ENCODE data around the gene SRRM3. TPM values are rescaled to one million over a fixed set of nuclear protein-coding genes. Genes with fewer than 3 reads are reported as not detected.

Gene SRRM3
- polyA plus RNA-seq, 1 donor (not counting 4 experiments of a cell fraction or from before 2014, with no cell fraction given) = 0.30 TPM

DNA sequence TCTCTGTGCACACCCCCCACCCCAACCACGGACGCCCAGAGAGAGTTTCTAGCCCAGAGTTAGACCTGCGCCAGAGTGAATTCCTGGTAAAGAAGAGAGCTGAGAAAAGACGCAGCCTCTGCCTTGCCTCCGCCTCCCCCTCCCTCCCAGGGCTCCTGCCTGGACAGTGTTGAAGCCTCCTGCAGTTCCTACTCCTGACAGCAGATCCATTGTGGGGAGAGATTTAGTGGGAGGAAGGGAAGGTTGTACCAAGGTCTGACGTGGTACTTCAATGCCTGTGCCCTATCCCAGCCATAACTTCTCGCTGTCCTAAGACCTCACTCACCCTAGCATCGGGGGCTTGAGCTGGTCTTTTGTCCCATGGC, 952 bp downstream of the SRRM3 start:
- Histone ChIP-seq H3K27me3 (ENCODE audit: control insufficient read depth, extremely low read depth, insufficient read depth, low read length) (peaks cover 3% of the 10 kb centered on the region), H3K36me3 (ENCODE audit: control insufficient read depth in 2 of 2, extremely low read depth in 1 of 2, insufficient read depth in 2 of 2, low read length in 2 of 2) (no peaks in the 10 kb centered on the region), H2AFZ (ENCODE audit: control insufficient read depth, low read length) (no peak overlapping the region), H3K27ac (ENCODE audit: control insufficient read depth, insufficient read depth, low read length) (no peak overlapping the region), H3K9me3 (ENCODE audit: control insufficient read depth, low read depth, low read length) (no peaks in the 10 kb centered on the region), H3K4me2 (ENCODE audit: control insufficient read depth, extremely low read depth, insufficient read depth, low read depth, low read length) (no peak overlapping the region), H3K4me3 (ENCODE audit: control insufficient read depth in 2 of 3, extremely low read depth in 1 of 3, insufficient read depth in 2 of 3, low read depth in 1 of 3, low read length in 3 of 3) (no peak overlapping the region), H3K4me1 (ENCODE audit: control insufficient read depth, extremely low read depth, insufficient read depth, low read length) (no peaks in the 10 kb centered on the region), H3K9me1 (ENCODE audit: control insufficient read depth, extremely low read depth, insufficient read depth, low read length) (no peaks in the 10 kb centered on the region), H3K79me2 (ENCODE audit: control insufficient read depth, insufficient read depth, low read length) (no peaks in the 10 kb centered on the region), H4K20me1 (ENCODE audit: control insufficient read depth, extremely low read depth, insufficient read depth, low read length) (no peaks in the 10 kb centered on the region), H3K9ac (ENCODE audit: control insufficient read depth, extremely low read depth, insufficient read depth, low read length) (no peak overlapping the region)
- FAIRE-seq (no peak), DNase-seq (ENCODE audit: low read depth, low spot score) (no peak)
- dilution Hi-C loops (cut with MboI; ENCODE audit: extremely low pct_ligation_motif_present, low sequenced_read_pairs) = loop anchor here (10.0 kb wide), 1 partner anchor 82 kb away; no protein-coding TSS in a partner anchor
- TF ChIP-seq, protein P1, sequence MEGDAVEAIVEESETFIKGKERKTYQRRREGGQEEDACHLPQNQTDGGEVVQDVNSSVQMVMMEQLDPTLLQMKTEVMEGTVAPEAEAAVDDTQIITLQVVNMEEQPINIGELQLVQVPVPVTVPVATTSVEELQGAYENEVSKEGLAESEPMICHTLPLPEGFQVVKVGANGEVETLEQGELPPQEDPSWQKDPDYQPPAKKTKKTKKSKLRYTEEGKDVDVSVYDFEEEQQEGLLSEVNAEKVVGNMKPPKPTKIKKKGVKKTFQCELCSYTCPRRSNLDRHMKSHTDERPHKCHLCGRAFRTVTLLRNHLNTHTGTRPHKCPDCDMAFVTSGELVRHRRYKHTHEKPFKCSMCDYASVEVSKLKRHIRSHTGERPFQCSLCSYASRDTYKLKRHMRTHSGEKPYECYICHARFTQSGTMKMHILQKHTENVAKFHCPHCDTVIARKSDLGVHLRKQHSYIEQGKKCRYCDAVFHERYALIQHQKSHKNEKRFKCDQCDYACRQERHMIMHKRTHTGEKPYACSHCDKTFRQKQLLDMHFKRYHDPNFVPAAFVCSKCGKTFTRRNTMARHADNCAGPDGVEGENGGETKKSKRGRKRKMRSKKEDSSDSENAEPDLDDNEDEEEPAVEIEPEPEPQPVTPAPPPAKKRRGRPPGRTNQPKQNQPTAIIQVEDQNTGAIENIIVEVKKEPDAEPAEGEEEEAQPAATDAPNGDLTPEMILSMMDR (optimal IDR thresholded peaks at IDR 0.05 in 1 of 3, IDR thresholded peaks at IDR 0.05 in 1 of 3, conservative IDR thresholded peaks at IDR 0.05 in 1 of 3; ENCODE audit: extremely low read depth in 1 of 3, insufficient read depth in 2 of 3, low read length in 3 of 3) = no peak
- TF ChIP-seq EZH2 (IDR thresholded peaks at IDR 0.05; ENCODE audit: low read length) = no peak

DNA sequence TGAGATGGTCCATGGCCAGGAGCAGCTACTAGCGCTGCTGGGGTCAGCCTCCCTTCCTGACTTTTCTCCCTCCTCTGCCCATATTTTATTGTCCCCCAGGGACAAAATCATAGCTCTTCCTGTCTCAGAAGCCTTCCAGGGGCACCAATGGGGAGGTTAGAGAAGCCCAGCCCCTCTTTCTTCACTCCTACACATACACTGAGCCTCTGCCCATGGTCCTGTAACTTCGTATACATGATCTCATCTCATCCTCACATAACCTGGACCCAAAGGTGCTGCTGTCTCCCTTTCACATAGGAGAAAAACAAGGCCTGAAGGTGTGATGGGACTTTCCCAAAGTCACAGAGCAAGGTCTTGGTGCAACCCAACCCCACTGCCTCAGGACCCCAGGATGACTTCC, 2.5 kb downstream of the SRRM3 start:
- Histone ChIP-seq H3K4me2 (ENCODE audit: control insufficient read depth, extremely low read depth, insufficient read depth, low read depth, low read length) (no peak overlapping the region), H3K27ac (ENCODE audit: control insufficient read depth, insufficient read depth, low read length) (no peak overlapping the region), H2AFZ (ENCODE audit: control insufficient read depth, low read length) (no peak overlapping the region), H4K20me1 (ENCODE audit: control insufficient read depth, extremely low read depth, insufficient read depth, low read length) (no peaks in the 10 kb centered on the region), H3K9me3 (ENCODE audit: control insufficient read depth, low read depth, low read length) (no peaks in the 10 kb centered on the region), H3K27me3 (ENCODE audit: control insufficient read depth, extremely low read depth, insufficient read depth, low read length) (peaks cover 3% of the 10 kb centered on the region), H3K4me3 (ENCODE audit: control insufficient read depth in 2 of 3, extremely low read depth in 1 of 3, insufficient read depth in 2 of 3, low read depth in 1 of 3, low read length in 3 of 3) (no peak overlapping the region), H3K36me3 (ENCODE audit: control insufficient read depth in 2 of 2, extremely low read depth in 1 of 2, insufficient read depth in 2 of 2, low read length in 2 of 2) (no peaks in the 10 kb centered on the region), H3K9me1 (ENCODE audit: control insufficient read depth, extremely low read depth, insufficient read depth, low read length) (no peaks in the 10 kb centered on the region), H3K79me2 (ENCODE audit: control insufficient read depth, insufficient read depth, low read length) (no peaks in the 10 kb centered on the region), H3K9ac (ENCODE audit: control insufficient read depth, extremely low read depth, insufficient read depth, low read length) (no peak overlapping the region), H3K4me1 (ENCODE audit: control insufficient read depth, extremely low read depth, insufficient read depth, low read length) (no peaks in the 10 kb centered on the region)
- dilution Hi-C loops (cut with MboI; ENCODE audit: extremely low pct_ligation_motif_present, low sequenced_read_pairs) = loop anchor here (10.0 kb wide), 1 partner anchor 81 kb away; no protein-coding TSS in a partner anchor
- DNase-seq (ENCODE audit: low read depth, low spot score) (no peak), FAIRE-seq (no peak)
- TF ChIP-seq, protein P1 (optimal IDR thresholded peaks at IDR 0.05 in 1 of 3, IDR thresholded peaks at IDR 0.05 in 1 of 3, conservative IDR thresholded peaks at IDR 0.05 in 1 of 3; ENCODE audit: extremely low read depth in 1 of 3, insufficient read depth in 2 of 3, low read length in 3 of 3) = no peak
